Measurements from ENCODE around the gene FRMD8.

FRMD8 gene

DNA sequence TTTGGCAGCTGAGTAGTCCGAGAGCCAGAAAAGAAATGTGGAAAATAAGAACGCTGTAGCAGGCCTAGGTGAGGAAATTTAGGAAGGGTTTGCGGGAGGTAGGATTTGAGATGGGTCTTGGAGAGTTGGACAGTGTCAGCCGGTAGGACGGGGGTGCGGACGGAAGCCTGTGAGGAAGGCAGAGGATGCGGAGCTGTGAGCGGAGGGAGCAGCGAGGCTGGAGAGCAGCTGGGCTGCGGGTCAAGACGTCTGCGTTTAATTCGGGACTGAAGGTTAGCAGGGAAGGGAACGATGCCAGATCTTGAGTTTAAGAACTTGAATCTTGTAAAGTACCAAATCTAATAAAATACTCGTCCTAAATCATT lies 32.6 kb upstream of the FRMD8 start:
- no peak for DNase-seq (ENCODE audit: low read depth)
- TF ChIP-seq, protein P1, sequence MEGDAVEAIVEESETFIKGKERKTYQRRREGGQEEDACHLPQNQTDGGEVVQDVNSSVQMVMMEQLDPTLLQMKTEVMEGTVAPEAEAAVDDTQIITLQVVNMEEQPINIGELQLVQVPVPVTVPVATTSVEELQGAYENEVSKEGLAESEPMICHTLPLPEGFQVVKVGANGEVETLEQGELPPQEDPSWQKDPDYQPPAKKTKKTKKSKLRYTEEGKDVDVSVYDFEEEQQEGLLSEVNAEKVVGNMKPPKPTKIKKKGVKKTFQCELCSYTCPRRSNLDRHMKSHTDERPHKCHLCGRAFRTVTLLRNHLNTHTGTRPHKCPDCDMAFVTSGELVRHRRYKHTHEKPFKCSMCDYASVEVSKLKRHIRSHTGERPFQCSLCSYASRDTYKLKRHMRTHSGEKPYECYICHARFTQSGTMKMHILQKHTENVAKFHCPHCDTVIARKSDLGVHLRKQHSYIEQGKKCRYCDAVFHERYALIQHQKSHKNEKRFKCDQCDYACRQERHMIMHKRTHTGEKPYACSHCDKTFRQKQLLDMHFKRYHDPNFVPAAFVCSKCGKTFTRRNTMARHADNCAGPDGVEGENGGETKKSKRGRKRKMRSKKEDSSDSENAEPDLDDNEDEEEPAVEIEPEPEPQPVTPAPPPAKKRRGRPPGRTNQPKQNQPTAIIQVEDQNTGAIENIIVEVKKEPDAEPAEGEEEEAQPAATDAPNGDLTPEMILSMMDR (IDR thresholded peaks at IDR 0.05; ENCODE audit: low read length, missing control alignments), result no peak

DNA sequence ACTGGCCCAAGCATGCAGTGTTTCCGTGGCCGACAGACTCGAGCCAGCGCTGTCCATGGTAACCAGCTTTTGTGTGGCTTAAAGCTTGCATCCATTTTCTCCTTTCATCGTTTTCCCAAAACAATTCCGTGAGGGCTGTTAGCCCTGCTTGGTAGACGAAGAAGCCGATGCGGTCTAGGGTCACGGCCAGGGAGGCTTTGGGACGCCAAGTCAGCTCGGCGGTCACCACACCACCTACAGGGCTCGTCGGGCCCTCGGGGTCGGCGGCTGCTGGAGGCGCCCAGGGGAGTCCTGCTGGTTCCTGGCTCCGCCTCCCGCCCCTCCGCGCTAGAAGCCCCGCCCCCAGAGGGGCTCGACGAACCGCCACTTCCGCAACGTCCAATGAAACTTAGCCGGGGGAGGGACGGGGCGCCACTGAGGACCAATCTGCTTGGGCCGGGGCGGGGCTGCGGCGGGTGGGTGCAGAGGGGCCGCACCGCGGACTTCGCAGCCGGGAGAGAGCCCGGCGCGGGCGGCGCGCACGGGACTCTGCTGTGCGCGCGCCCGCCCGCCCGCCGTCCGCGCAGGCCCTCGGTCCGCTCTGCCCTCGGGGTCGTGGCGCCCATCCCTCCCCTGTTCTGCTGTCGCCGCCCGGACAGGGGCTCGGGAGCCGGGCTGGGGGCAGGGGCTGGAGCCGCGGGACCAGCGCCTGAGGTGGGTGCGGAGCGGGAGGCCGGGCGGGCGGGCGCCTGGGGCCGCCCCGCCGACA lies 32.0 kb upstream of the FRMD8 start, which contains the start of gene TIGD3:
TSS of gene TIGD3 (plus strand) at position 487 of the 748 bp plus-strand sequence. CDS start 1,058 bp downstream, outside the sequence.
- TF ChIP-seq, protein P1 (IDR thresholded peaks at IDR 0.05; ENCODE audit: low read length, missing control alignments), result no peak
- DNase-seq (ENCODE audit: low read depth), result peak; percentile 94
- peak within 1 kb of the TSS; percentile 60 for H3K4me3 ChIP-seq (replicated peaks; ENCODE audit: low read depth, low read length)

More for the DNA sequence above, 32.6 kb upstream of the FRMD8 start:
- peak overlapping the region; percentile 60 for H3K4me3 ChIP-seq (replicated peaks; ENCODE audit: low read depth, low read length)

DNA sequence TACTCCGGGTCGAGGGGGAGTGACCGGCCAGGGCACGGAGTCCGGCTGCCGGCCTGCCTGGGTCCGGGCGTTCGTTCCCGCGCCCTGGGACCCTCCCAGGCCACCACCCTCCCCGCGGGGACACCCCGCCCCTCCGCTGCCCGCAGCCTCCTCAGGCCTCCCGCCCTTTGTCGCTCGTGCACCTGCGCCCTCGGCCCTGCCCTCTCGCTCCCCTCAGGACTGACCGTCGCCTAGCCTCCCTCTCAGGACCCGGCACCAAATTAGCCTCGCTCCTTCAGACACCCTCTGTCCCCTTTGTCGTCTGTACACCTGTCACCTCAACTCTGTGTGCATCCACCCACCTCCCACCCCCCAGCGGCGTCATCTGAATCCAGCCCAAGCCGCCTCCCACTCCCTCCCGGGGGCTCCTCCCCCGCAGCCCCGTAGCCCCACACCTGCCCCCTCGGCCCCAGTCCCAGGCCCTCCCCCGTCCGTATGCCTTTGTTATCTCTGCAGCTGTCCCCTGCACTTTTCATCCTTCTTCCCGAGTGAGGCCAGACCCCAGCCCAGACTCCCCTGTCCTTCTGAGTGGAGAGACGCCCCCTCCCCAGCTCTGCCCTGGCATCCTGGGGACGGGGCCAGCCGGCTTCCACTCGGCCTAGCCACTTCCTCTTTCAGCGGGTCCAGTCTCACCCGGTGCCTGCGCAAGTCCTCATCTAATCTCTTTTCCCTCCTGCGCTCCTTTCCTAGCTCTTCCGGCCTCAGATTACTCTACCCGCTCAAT lies 31.2 kb upstream of the FRMD8 start:
- H3K4me3 ChIP-seq (replicated peaks; ENCODE audit: low read depth, low read length), result peak overlapping the region; percentile 42
- DNase-seq (ENCODE audit: low read depth), result no peak
- TF ChIP-seq, protein P1 (IDR thresholded peaks at IDR 0.05; ENCODE audit: low read length, missing control alignments), result no peak

DNA sequence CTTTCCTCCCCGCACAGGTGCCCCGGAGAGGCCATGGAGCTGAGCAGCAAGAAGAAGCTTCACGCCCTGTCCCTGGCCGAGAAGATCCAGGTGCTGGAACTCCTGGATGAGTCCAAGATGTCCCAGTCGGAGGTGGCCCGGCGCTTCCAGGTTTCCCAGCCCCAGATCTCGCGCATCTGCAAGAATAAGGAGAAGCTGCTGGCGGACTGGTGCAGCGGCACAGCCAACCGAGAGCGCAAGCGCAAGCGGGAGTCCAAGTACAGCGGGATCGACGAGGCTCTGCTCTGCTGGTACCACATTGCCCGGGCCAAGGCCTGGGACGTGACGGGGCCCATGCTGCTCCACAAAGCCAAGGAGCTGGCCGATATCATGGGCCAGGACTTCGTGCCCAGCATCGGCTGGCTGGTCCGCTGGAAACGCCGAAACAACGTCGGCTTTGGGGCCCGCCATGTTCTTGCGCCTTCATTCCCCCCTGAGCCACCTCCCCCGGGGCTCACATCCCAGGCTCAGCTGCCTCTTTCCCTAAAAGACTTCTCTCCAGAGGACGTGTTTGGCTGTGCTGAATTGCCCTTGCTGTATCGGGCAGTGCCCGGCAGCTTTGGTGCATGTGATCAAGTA lies 30.6 kb upstream of the FRMD8 start:
- H3K4me3 ChIP-seq (replicated peaks; ENCODE audit: low read depth, low read length), result peak overlapping the region; percentile 24
- DNase-seq (ENCODE audit: low read depth), result peak; percentile 42
- TF ChIP-seq, protein P1 (IDR thresholded peaks at IDR 0.05; ENCODE audit: low read length, missing control alignments), result no peak

DNA sequence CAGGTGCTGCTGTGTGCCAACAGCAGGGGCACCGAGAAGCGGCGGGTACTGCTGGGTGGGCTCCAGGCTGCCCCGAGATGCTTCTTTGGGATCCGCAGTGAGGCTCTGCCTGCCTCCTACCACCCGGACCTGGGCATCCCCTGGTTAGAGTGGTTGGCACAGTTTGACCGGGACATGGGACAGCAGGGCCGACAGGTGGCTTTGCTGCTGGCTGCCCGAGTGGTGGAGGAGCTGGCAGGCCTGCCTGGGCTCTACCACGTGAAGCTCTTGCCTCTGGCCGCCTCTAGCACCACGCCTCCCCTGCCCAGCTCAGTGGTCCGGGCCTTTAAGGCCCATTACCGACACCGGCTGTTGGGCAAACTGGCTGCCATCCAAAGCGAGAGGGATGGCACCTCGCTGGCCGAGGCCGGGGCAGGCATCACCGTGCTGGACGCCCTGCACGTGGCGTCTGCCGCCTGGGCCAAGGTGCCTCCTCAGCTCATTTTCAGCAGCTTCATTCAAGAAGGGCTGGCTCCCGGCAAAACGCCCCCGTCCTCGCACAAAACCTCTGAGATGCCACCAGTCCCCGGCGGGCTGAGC lies 30.0 kb upstream of the FRMD8 start:
- H3K4me3 ChIP-seq (replicated peaks; ENCODE audit: low read depth, low read length), result no peak overlapping the region
- DNase-seq (ENCODE audit: low read depth), result no peak
- TF ChIP-seq, protein P1 (IDR thresholded peaks at IDR 0.05; ENCODE audit: low read length, missing control alignments), result no peak

DNA sequence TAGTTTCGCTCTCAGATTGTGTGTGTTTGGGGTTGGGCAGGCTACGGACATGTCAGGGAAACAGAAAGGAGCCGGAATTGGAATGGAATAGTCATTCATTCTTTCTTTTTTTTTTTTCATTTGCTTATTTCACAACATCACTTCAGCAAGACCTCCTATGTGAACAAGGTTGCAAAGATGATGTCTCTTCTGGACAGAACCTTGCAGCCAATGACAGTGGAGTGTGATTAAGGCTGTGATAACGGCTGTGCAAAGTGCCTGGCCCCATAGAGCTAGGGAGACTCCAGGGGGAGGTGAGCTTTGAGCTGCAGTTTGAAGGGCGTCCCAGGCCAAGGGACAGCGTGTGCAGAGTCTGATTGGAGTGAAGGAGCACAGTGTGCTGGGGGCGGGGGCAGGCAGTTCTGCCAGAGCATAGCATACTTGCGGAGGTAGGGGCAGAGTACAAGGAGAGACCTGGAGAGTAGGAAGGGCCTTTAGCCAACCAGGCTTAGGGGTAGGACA lies 28.5 kb upstream of the FRMD8 start:
- no peak overlapping the region for H3K4me3 ChIP-seq (replicated peaks; ENCODE audit: low read depth, low read length)
- TF ChIP-seq, protein P1 (IDR thresholded peaks at IDR 0.05; ENCODE audit: low read length, missing control alignments), result no peak
- DNase-seq (ENCODE audit: low read depth), result peak; percentile 35

Data from fibroblast of pulmonary artery (primary cell).